HCT116 (cell line): Measurements from ENCODE around the gene TNNI2. TPM values are rescaled to one million over a fixed set of nuclear protein-coding genes. Genes with fewer than 3 reads are reported as not detected.

ENCODE experiments used
- ATAC-seq: fragments of 200-7000 bp; cut with Tn5 transposase; 2 replicates; pipeline ENCODE4 v1.9.1; 2020; ENCODE audit warnings: mild to moderate bottlenecking, moderate library complexity
- BruUV-seq: library from RNA; stranded (reverse); fragments of 400-500 nt; replicated peaks from 2 replicates; lab custom pipeline; 2021; lab: Mats Ljungman, UMichigan
- CTCF ChIA-PET: fragments of 300-600 bp; sonication (Branson Sonifier 250); formaldehyde crosslinking; loops from one replicate; lab custom pipeline; 2021; ENCODE audit warnings: antibody characterized with exemption; lab: Charles Lee
- POLR2A ChIA-PET: fragments of 300-600, 350-600 bp; sonication (Branson Sonifier 250); formaldehyde crosslinking; loops from one replicate; lab custom pipeline; 2021; ENCODE audit warnings: antibody characterized with exemption; lab: Charles Lee
- RAD21 ChIA-PET, 2 experiments: fragments of 300-600 bp; sonication (Branson Sonifier 250); formaldehyde crosslinking; loops; one replicate each; lab custom pipeline; 2023; ENCODE audit warnings: low total read pairs in 2 of 2; ENCODE audit not compliant: uncharacterized antibody in 2 of 2, unreplicated experiment in 2 of 2, low non-redundant PET in 1 of 2; lab: Charles Lee
- DNase-seq: peaks from one replicate; pipeline ENCODE4 v3.0.0-alpha.2; 2010; ENCODE audit warnings: low read depth, low spot score
- H2AFZ ChIP-seq: fragments of 200-600 bp; shearing (Covaris generic), sonication (generic); 2 replicates; pipeline ENCODE4 v1.6.1; 2017; ENCODE audit warnings: low read depth, mixed run types, mixed read lengths, antibody characterized with exemption, low read length; ENCODE audit not compliant: poor library complexity, severe bottlenecking
- H3K27ac ChIP-seq: 2 replicates; pipeline ENCODE4 v1.5.1; 2012; ENCODE audit warnings: low read depth, low read length
- H3K27me3 ChIP-seq: fragments of 200-600 bp; sonication (generic); 2 replicates; pipeline ENCODE4 v1.6.1; 2016; ENCODE audit warnings: mixed run types, low read length, mixed read lengths; ENCODE audit not compliant: insufficient read depth
- H3K36me3 ChIP-seq, 2 experiments: fragments of 200-500 bp in 1 of 2; fragments of 200-600 bp in 1 of 2; sonication (Bioruptor generic) in 1 of 2; sonication (generic) in 1 of 2; 2 replicates each; pipeline versions ENCODE4 v1.5.1 to v1.6.1; 2014 to 2016; ENCODE audit warnings: low read length in 2 of 2, inconsistent platforms in 1 of 2, mixed read lengths in 1 of 2, mixed run types in 1 of 2; ENCODE audit not compliant: insufficient read depth in 2 of 2, control insufficient read depth in 1 of 2
- H3K4me1 ChIP-seq, 2 experiments: fragments of 200-600 bp in 1 of 2; sonication (generic) in 1 of 2; 2 replicates each; pipeline versions ENCODE4 v1.5.1 to v1.6.1; 2012 to 2017; ENCODE audit warnings: low read length in 2 of 2, inconsistent platforms in 1 of 2, mild to moderate bottlenecking in 1 of 2, mixed read lengths in 1 of 2, mixed run types in 1 of 2, moderate library complexity in 1 of 2; ENCODE audit not compliant: insufficient read depth in 2 of 2, control insufficient read depth in 1 of 2
- H3K4me2 ChIP-seq: fragments of 200-600 bp; sonication (generic); 2 replicates; pipeline ENCODE4 v1.6.1; 2017; ENCODE audit warnings: mixed run types, low read length, mixed read lengths
- H3K4me3 ChIP-seq, 2 experiments: fragments of 200-600 bp in 1 of 2; sonication (generic) in 1 of 2; replicated peaks in 1 of 2; 2 replicates each; pipeline ENCODE4 v1.5.1; 2011 to 2016; ENCODE audit warnings: low read length in 2 of 2, control low read depth in 1 of 2, low read depth in 1 of 2, mild to moderate bottlenecking in 1 of 2, mixed read lengths in 1 of 2, mixed run types in 1 of 2
- H3K79me2 ChIP-seq: fragments of 200-600 bp; sonication (generic); 2 replicates; pipeline ENCODE4 v1.6.1; 2017; ENCODE audit warnings: mild to moderate bottlenecking, mixed run types, low read length, moderate library complexity, mixed read lengths; ENCODE audit not compliant: insufficient read depth
- H3K9ac ChIP-seq: fragments of 200-600 bp; sonication (generic); 2 replicates; pipeline ENCODE4 v1.6.1; 2016; ENCODE audit warnings: low read length, mixed read lengths
- H3K9me2 ChIP-seq: fragments of 200-600 bp; sonication (generic), shearing (Covaris generic); 2 replicates; pipeline ENCODE4 v1.6.1; 2017; ENCODE audit warnings: mixed run types, mild to moderate bottlenecking, moderate library complexity; ENCODE audit not compliant: insufficient read depth
- H3K9me3 ChIP-seq, 2 experiments: fragments of 200-500 bp in 1 of 2; fragments of 200-600 bp in 1 of 2; sonication (Bioruptor generic) in 1 of 2; sonication (generic) in 1 of 2; 2 replicates each; pipeline ENCODE4 v1.6.1; 2014 to 2017; ENCODE audit warnings: low read length in 2 of 2, mixed read lengths in 2 of 2, inconsistent platforms in 1 of 2, low read depth in 1 of 2, mild to moderate bottlenecking in 1 of 2, mixed run types in 1 of 2, moderate library complexity in 1 of 2; ENCODE audit not compliant: control insufficient read depth in 1 of 2, insufficient read depth in 1 of 2
- H4K20me1 ChIP-seq: fragments of 200-600 bp; sonication (generic), shearing (Covaris generic); 2 replicates; pipeline ENCODE4 v1.6.1; 2017; ENCODE audit warnings: mixed run types, mild to moderate bottlenecking, moderate library complexity; ENCODE audit not compliant: insufficient read depth
- ATF3 ChIP-seq: IDR thresholded peaks from 2 replicates; pipeline ENCODE4 v1.6.1; 2012
- CEBPB ChIP-seq: IDR thresholded peaks from 2 replicates; pipeline ENCODE4 v1.6.1; 2012; ENCODE audit warnings: low read depth
- CTCF ChIP-seq, 3 experiments: fragments of 200-600 bp in 1 of 3; sonication (generic) in 1 of 3; IDR thresholded peaks in 2 of 3; conservative IDR thresholded peaks in 1 of 3; 2 replicates each; pipeline ENCODE4 v1.5.1; 2012 to 2017; ENCODE audit warnings: low read depth in 2 of 3, low read length in 2 of 3, antibody characterized with exemption in 1 of 3, borderline replicate concordance in 1 of 3, control low read depth in 1 of 3, mild to moderate bottlenecking in 1 of 3, mixed read lengths in 1 of 3, mixed run types in 1 of 3, moderate library complexity in 1 of 3; ENCODE audit not compliant: insufficient read depth in 1 of 3
- EGR1 ChIP-seq: IDR thresholded peaks from 2 replicates; pipeline ENCODE4 v1.6.1; 2012; ENCODE audit warnings: low read depth
- ELF1 ChIP-seq: IDR thresholded peaks from 2 replicates; pipeline ENCODE4 v1.6.1; 2012; ENCODE audit warnings: low read depth, borderline replicate concordance
- EZH2 ChIP-seq: fragments of 200-600 bp; sonication (generic); IDR thresholded peaks from 2 replicates; pipeline ENCODE4 v1.6.1; 2017; ENCODE audit warnings: antibody characterized with exemption, mixed run types
- FOSL1 ChIP-seq: IDR thresholded peaks from 2 replicates; pipeline ENCODE4 v1.6.1; 2012; ENCODE audit warnings: low read depth
- JUND ChIP-seq: IDR thresholded peaks from 2 replicates; pipeline ENCODE4 v1.6.1; 2012
- MAX ChIP-seq: IDR thresholded peaks from 2 replicates; pipeline ENCODE4 v1.6.1; 2012
- POLR2A ChIP-seq: IDR thresholded peaks from 2 replicates; pipeline ENCODE4 v1.7.0; 2011; ENCODE audit warnings: borderline replicate concordance; ENCODE audit not compliant: insufficient read depth, insufficient read length; ENCODE audit errors: extremely low read depth
- REST ChIP-seq: IDR thresholded peaks from 2 replicates; pipeline ENCODE4 v1.6.1; 2012; ENCODE audit warnings: low read depth
- SIN3A ChIP-seq: IDR thresholded peaks from 2 replicates; pipeline ENCODE4 v1.6.1; 2012; ENCODE audit warnings: low read depth
- ZNF274 ChIP-seq: fragments of 200-500 bp; sonication (Bioruptor generic); IDR thresholded peaks from 2 replicates; pipeline ENCODE4 v1.6.1; 2014; ENCODE audit warnings: mild to moderate bottlenecking, low read depth, low read length, inconsistent platforms
- intact Hi-C: fragments of 100-400 bp; cut with micrococcal nuclease; formaldehyde crosslinking; loops from 2 replicates; pipeline ENCODE4 v1.10.0; 2022
- total RNA-seq: library from RNA; stranded (reverse); gene quantifications from one replicate; pipeline ENCODE4 v1.2.1, GENCODE V29; 2021; ENCODE audit not compliant: unreplicated experiment

TNNI2 gene
- total RNA-seq, 1 experiment from 2014 or later, result not detected

GRCh38 chr11:1821562-1821961, 17.2 kb upstream of the TNNI2 start:
- BruUV-seq, result no TSS peak
- Histone ChIP-seq H3K36me3 (no peaks in the 10 kb centered on the region), H3K9ac (no peak overlapping the region), H3K27ac (no peak overlapping the region), H3K4me1 (peaks cover 4 to 12% of the 10 kb centered on the region in 2 experiments), H3K27me3 (no peaks in the 10 kb centered on the region), H3K9me2 (no peaks in the 10 kb centered on the region), H3K9me3 (peaks cover 4 to 6% of the 10 kb centered on the region in 2 experiments; a peak in 2 of 4 replicates), H3K4me3 (no peak overlapping the region), H4K20me1 (no peaks in the 10 kb centered on the region), H2AFZ (no peak overlapping the region), H3K79me2 (no peaks in the 10 kb centered on the region), H3K4me2 (no peak overlapping the region)
- intact Hi-C loops, result no loop called here
- no peak for ATAC-seq
- RAD21 ChIA-PET, result no interaction called here
- CTCF ChIA-PET, result interaction anchor here (1.6 kb wide), 1 partner anchor 11 kb away, joined by 5 read pairs; no protein-coding TSS in a partner anchor
- no peak for DNase-seq
- no peak for TF ChIP-seq POLR2A
- no peak for TF ChIP-seq FOSL1
- TF ChIP-seq ELF1, result no peak
- POLR2A ChIA-PET, result no interaction called here

GRCh38 chr11:1822648-1823375, 16.0 kb upstream of the TNNI2 start:
- Histone ChIP-seq H3K4me3 (no peak overlapping the region), H4K20me1 (no peaks in the 10 kb centered on the region), H3K27ac (no peak overlapping the region), H3K79me2 (no peaks in the 10 kb centered on the region), H3K9me2 (no peaks in the 10 kb centered on the region), H3K9ac (no peak overlapping the region), H2AFZ (no peak overlapping the region), H3K27me3 (no peaks in the 10 kb centered on the region), H3K4me2 (no peak overlapping the region), H3K9me3 (peaks cover 4 to 6% of the 10 kb centered on the region in 2 experiments; a peak in 2 of 4 replicates), H3K4me1 (peaks cover 16 to 25% of the 10 kb centered on the region in 2 experiments), H3K36me3 (no peaks in the 10 kb centered on the region)
- ChIA-PET CTCF (interaction anchor here (0.6 to 1.6 kb wide), 3 partner anchors 10 to 315 kb away, joined by 3 to 5 read pairs (median 3); no protein-coding TSS in a partner anchor), RAD21 (no interaction called here), POLR2A (no interaction called here)
- no TSS peak for BruUV-seq
- ATAC-seq (no peak), DNase-seq (no peak)
- intact Hi-C loops, result no loop called here
- TF ChIP-seq EZH2 (no peak), CTCF (IDR thresholded peaks at IDR 0.05 in 2 of 3, conservative IDR thresholded peaks at IDR 0.05 in 1 of 3; ENCODE audit: borderline replicate concordance in 1 of 3, insufficient read depth in 1 of 3, low read depth in 2 of 3, low read length in 2 of 3) (no peak), ZNF274 (no peak), ATF3 (no peak), SIN3A (no peak), EGR1 (no peak), REST (no peak), JUND (no peak), FOSL1 (no peak), MAX (no peak), CEBPB (no peak)
